Measurements from ENCODE around the gene TBX20.

TBX20 gene

GRCh38 chr7:35258868-35259522 lies 5.1 kb upstream of the TBX20 start:
- ATAC-seq (no peak), DNase-seq (no peak)
- Mint-ChIP-seq H3K9me3 (peaks cover 12% of the 10 kb centered on the region), H3K27ac (peak overlapping the region; percentile 49), H3K27me3 (peaks cover 89% of the 10 kb centered on the region), H3K4me3 (no peak overlapping the region), H3K36me3 (ENCODE audit: low read depth) (peaks cover 8% of the 10 kb centered on the region), H3K4me1 (peaks cover 9% of the 10 kb centered on the region)

GRCh38 chr7:35258125-35258867 lies 4.4 kb upstream of the TBX20 start:
- H3K36me3 Mint-ChIP-seq (ENCODE audit: low read depth): peaks cover 8% of the 10 kb centered on the region
- peak overlapping the region; percentile 49 for H3K27ac Mint-ChIP-seq
- ATAC-seq: no peak
- no peak overlapping the region for H3K4me3 Mint-ChIP-seq
- H3K9me3 Mint-ChIP-seq: peaks cover 12% of the 10 kb centered on the region
- DNase-seq: no peak
- H3K4me1 Mint-ChIP-seq: peaks cover 9% of the 10 kb centered on the region
- peaks cover 86% of the 10 kb centered on the region for H3K27me3 Mint-ChIP-seq

- Mint-ChIP-seq H3K9me3 (peaks cover 12% of the 10 kb centered on the region), H3K27me3 (peaks cover 87% of the 10 kb centered on the region), H3K4me1 (peaks cover 9% of the 10 kb centered on the region), H3K27ac (no peak overlapping the region), H3K36me3 (ENCODE audit: low read depth) (peaks cover 8% of the 10 kb centered on the region), H3K4me3 (no peak overlapping the region)
- DNase-seq: no peak
- no peak for ATAC-seq
Observed at GRCh38 chr7:35257251-35258124, 3.6 kb upstream of the TBX20 start.

GRCh38 chr7:35256256-35257175 lies 2.6 kb upstream of the TBX20 start:
- Mint-ChIP-seq H3K4me3 (no peak overlapping the region), H3K27ac (no peak overlapping the region), H3K4me1 (peaks cover 9% of the 10 kb centered on the region), H3K27me3 (peaks cover 91% of the 10 kb centered on the region), H3K36me3 (ENCODE audit: low read depth) (peaks cover 8% of the 10 kb centered on the region), H3K9me3 (peaks cover 12% of the 10 kb centered on the region)
- no peak for DNase-seq
- no peak for ATAC-seq

- DNase-seq: no peak
- Mint-ChIP-seq H3K4me3 (no peak overlapping the region), H3K36me3 (ENCODE audit: low read depth) (peaks cover 8% of the 10 kb centered on the region), H3K27me3 (peaks cover 91% of the 10 kb centered on the region), H3K9me3 (peaks cover 12% of the 10 kb centered on the region), H3K27ac (no peak overlapping the region), H3K4me1 (peaks cover 9% of the 10 kb centered on the region)
- ATAC-seq: no peak
Observed at GRCh38 chr7:35255443-35256255, 1.7 kb upstream of the TBX20 start.

- Mint-ChIP-seq H3K4me1 (peaks cover 9% of the 10 kb centered on the region), H3K27me3 (peaks cover 91% of the 10 kb centered on the region), H3K4me3 (peak overlapping the region; percentile 40), H3K36me3 (ENCODE audit: low read depth) (peaks cover 8% of the 10 kb centered on the region), H3K27ac (no peak overlapping the region), H3K9me3 (peaks cover 12% of the 10 kb centered on the region)
- DNase-seq (no peak), ATAC-seq (no peak)
Observed at GRCh38 chr7:35254496-35255442, 869 bp upstream of the TBX20 start.

GRCh38 chr7:35253460-35253709 lies 515 bp downstream of the TBX20 start:
- no peak for DNase-seq
- H3K4me1 Mint-ChIP-seq: peaks cover 5% of the 10 kb centered on the region
- H3K27ac Mint-ChIP-seq: no peak overlapping the region
- peak overlapping the region; percentile 50 for H3K4me3 Mint-ChIP-seq
- H3K36me3 Mint-ChIP-seq (ENCODE audit: low read depth): peaks cover 5% of the 10 kb centered on the region
- H3K9me3 Mint-ChIP-seq: peaks cover 12% of the 10 kb centered on the region
- peaks cover 91% of the 10 kb centered on the region for H3K27me3 Mint-ChIP-seq
- no peak for ATAC-seq

GRCh38 chr7:35252612-35253459 lies 1.1 kb downstream of the TBX20 start:
- Mint-ChIP-seq H3K36me3 (ENCODE audit: low read depth) (peaks cover 4% of the 10 kb centered on the region), H3K4me1 (peaks cover 4% of the 10 kb centered on the region), H3K9me3 (peaks cover 12% of the 10 kb centered on the region), H3K27ac (no peak overlapping the region), H3K4me3 (no peak overlapping the region), H3K27me3 (peaks cover 91% of the 10 kb centered on the region)
- no peak for DNase-seq
- ATAC-seq: no peak

- Mint-ChIP-seq H3K36me3 (ENCODE audit: low read depth) (peaks cover 4% of the 10 kb centered on the region), H3K4me1 (peaks cover 4% of the 10 kb centered on the region), H3K9me3 (peaks cover 11% of the 10 kb centered on the region), H3K4me3 (no peak overlapping the region), H3K27me3 (peaks cover 92% of the 10 kb centered on the region), H3K27ac (no peak overlapping the region)
- ATAC-seq (no peak), DNase-seq (no peak)
Observed at GRCh38 chr7:35251606-35252310, 2.1 kb downstream of the TBX20 start.

GRCh38 chr7:35250941-35251340 lies 3.0 kb downstream of the TBX20 start:
- peaks cover 84% of the 10 kb centered on the region for H3K27me3 Mint-ChIP-seq
- ATAC-seq (no peak), DNase-seq (no peak)
- peaks cover 4% of the 10 kb centered on the region for H3K4me1 Mint-ChIP-seq
- no peak overlapping the region for H3K27ac Mint-ChIP-seq
- no peak overlapping the region for H3K4me3 Mint-ChIP-seq
- H3K36me3 Mint-ChIP-seq (ENCODE audit: low read depth): peaks cover 4% of the 10 kb centered on the region
- peaks cover 3% of the 10 kb centered on the region for H3K9me3 Mint-ChIP-seq

GRCh38 chr7:35250452-35250851 lies 3.4 kb downstream of the TBX20 start:
- ATAC-seq (no peak), DNase-seq (no peak)
- Mint-ChIP-seq H3K9me3 (no peaks in the 10 kb centered on the region), H3K27me3 (peaks cover 79% of the 10 kb centered on the region), H3K27ac (no peak overlapping the region), H3K4me1 (peaks cover 4% of the 10 kb centered on the region), H3K36me3 (ENCODE audit: low read depth) (peaks cover 4% of the 10 kb centered on the region), H3K4me3 (no peak overlapping the region)

GRCh38 chr7:35249537-35249907 lies 4.4 kb downstream of the TBX20 start:
- DNase-seq (no peak), ATAC-seq (no peak)
- no peaks in the 10 kb centered on the region for H3K9me3 Mint-ChIP-seq
- H3K4me1 Mint-ChIP-seq: peaks cover 2% of the 10 kb centered on the region
- H3K27me3 Mint-ChIP-seq: peaks cover 73% of the 10 kb centered on the region
- H3K27ac Mint-ChIP-seq: no peak overlapping the region
- H3K36me3 Mint-ChIP-seq (ENCODE audit: low read depth): peaks cover 2% of the 10 kb centered on the region
- no peak overlapping the region for H3K4me3 Mint-ChIP-seq

All from activated naive CD8-positive, alpha-beta T cell treated with anti-CD3 and anti-CD28 coated beads, Interleukin-2, amount 50 U/mL, for 24 hours (primary cell).